ENCODE results near the gene NMU.
"Not testable (repeated sequence)": the region's sequence is repeated elsewhere in the genome, so short reads cannot be mapped to it uniquely, and the experiment has no call there.

The NMU gene

DNA sequence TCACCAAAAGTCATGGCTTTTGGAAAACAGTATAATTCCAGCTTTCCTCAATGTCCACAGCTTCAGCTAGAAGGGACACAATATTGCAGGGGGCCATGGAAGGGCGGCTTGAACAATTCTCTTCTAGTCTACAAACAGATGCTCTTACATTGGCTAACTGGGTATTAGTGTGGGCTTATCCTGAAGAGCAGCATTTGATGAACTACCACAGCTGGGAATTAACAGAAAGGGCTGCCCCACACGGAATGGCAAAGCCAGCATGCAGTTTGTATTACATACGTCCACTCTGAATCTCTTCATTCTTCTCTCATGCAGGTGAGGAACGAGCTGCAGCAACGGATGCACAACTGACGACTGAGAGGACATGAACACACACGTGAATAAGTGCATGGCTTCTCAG is 31.1 kb downstream of the NMU start:
- Histone ChIP-seq H3K27ac (ENCODE audit: low read depth, low read length, severe bottlenecking) (no peak overlapping the region), H3K4me3 (ENCODE audit: extremely low read depth, insufficient read depth, low read length, poor library complexity, severe bottlenecking) (no peak overlapping the region), H3K36me3 (ENCODE audit: control insufficient read depth, insufficient read depth, low read length) (no peaks in the 10 kb centered on the region), H3K9me3 (ENCODE audit: control insufficient read depth, low read length) (no peaks in the 10 kb centered on the region), H3K4me1 (ENCODE audit: control insufficient read depth, insufficient read depth, low read length, poor library complexity, severe bottlenecking) (peaks cover 2% of the 10 kb centered on the region)
- 87 to 96% methylated on average over 6 to 7 of the region's 7 CpGs for WGBS, 2 experiments (ENCODE audit: insufficient coverage in 2 of 2)

DNA sequence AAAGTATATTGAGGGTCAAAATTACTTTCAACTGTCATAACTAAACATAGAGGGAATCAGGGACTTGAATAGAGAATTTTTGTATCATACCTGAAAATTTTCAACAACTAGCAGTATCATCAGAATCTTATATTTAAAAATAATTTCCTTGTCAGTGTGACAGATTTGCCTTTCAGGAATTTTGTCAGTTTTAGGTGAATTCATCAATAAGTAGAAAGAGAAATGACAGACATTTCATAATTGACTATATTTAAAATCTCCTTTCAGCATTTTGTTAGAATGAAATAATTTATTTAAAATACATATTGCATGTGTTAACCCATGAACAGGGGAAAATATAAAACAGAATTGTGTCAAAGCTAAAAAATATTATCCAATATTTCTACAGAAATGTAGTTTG is 35.5 kb downstream of the NMU start:
- Histone ChIP-seq H3K9me3 (ENCODE audit: control insufficient read depth, low read length) (no peaks in the 10 kb centered on the region), H3K36me3 (ENCODE audit: control insufficient read depth, insufficient read depth, low read length) (no peaks in the 10 kb centered on the region), H3K4me1 (ENCODE audit: control insufficient read depth, insufficient read depth, low read length, poor library complexity, severe bottlenecking) (no peaks in the 10 kb centered on the region), H3K4me3 (ENCODE audit: extremely low read depth, insufficient read depth, low read length, poor library complexity, severe bottlenecking) (no peak overlapping the region), H3K27ac (ENCODE audit: low read depth, low read length, severe bottlenecking) (no peak overlapping the region)

DNA sequence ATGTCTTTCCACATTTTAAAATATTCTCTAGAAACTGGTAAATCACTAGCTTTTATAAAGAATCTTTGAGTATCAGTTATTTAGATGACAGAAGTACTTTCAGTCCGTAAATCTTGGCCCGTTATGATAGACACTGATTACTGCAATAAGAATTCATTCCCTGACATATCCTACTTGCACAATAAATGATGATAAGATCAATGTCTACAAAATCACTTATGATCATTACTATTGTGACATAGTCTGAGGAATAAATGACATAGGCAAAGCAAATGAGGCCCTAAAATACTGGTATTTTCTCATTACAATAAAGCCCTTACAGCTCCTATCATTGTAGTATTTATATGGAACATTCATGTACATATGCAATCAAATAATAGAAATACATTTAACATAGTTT is 37.5 kb downstream of the NMU start:
- Histone ChIP-seq H3K27ac (ENCODE audit: low read depth, low read length, severe bottlenecking) (no peak overlapping the region), H3K4me1 (ENCODE audit: control insufficient read depth, insufficient read depth, low read length, poor library complexity, severe bottlenecking) (no peaks in the 10 kb centered on the region), H3K36me3 (ENCODE audit: control insufficient read depth, insufficient read depth, low read length) (no peaks in the 10 kb centered on the region), H3K9me3 (ENCODE audit: control insufficient read depth, low read length) (no peaks in the 10 kb centered on the region), H3K4me3 (ENCODE audit: extremely low read depth, insufficient read depth, low read length, poor library complexity, severe bottlenecking) (no peak overlapping the region)
- no CpG with 5 or more reads among the region's 2 CpGs for WGBS, 2 experiments (ENCODE audit: insufficient coverage in 2 of 2)

DNA sequence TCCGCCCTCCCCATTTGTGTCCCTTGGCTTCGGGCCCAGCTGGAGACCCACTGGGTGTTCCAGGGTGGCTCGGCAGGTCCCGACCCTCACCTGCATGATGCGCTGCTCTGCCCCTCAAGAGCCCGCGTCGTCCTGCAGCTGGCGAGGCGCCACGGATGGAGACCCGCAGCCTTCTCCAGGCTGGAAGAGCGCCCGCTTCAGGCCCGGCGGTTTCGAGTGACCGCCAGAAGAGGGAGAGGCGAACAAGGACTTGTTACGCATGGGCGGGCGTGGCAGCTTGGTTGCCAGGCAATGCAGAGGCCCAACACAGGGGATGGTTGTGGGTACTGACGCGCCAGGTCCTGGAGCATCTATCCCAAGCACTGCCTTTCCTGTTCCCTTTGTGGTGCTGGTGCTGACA is 44.1 kb downstream of the NMU start, which contains the start of gene PDCL2:
PDCL2 (minus strand) TSS at position 232 of the 400 bp plus-strand sequence; CDS start at position 96, 136 bp downstream.
- H3K27ac ChIP-seq (ENCODE audit: low read depth, low read length, severe bottlenecking), result no peak within 1 kb of the TSS
- H3K4me3 ChIP-seq (ENCODE audit: extremely low read depth, insufficient read depth, low read length, poor library complexity, severe bottlenecking), result no peak within 1 kb of the TSS
- 94 to 98% methylated on average over 21 to 23 of the region's 24 CpGs for WGBS, 2 experiments (ENCODE audit: insufficient coverage in 2 of 2)
- no peaks in the 10 kb centered on the region for H3K36me3 ChIP-seq (ENCODE audit: control insufficient read depth, insufficient read depth, low read length)
- H3K9me3 ChIP-seq (ENCODE audit: control insufficient read depth, low read length), result no peaks in the 10 kb centered on the region
- H3K4me1 ChIP-seq (ENCODE audit: control insufficient read depth, insufficient read depth, low read length, poor library complexity, severe bottlenecking), result no peaks in the 10 kb centered on the region

DNA sequence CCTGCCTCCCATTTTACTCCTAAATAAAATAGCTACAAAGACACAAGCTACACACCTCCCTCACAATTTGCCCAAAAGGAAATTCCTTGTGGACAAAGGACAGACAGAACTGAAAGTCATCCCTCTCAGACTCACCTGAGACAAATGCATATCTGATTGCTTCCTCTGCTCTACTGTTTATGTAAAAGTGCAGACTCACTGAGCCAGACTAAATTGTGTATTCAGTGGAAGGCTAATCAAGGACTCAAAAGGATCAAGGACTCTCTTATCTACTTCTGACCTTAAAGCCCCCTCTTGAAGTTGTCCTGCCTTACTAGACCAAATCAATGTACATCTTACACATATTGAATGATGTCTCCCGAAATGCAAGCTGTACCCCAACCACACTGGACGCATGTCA is 47.9 kb downstream of the NMU start:
- peaks cover 3% of the 10 kb centered on the region for H3K9me3 ChIP-seq (ENCODE audit: control insufficient read depth, low read length)
- H3K4me3 ChIP-seq (ENCODE audit: extremely low read depth, insufficient read depth, low read length, poor library complexity, severe bottlenecking), result no peak overlapping the region
- no peaks in the 10 kb centered on the region for H3K36me3 ChIP-seq (ENCODE audit: control insufficient read depth, insufficient read depth, low read length)
- no peak overlapping the region for H3K27ac ChIP-seq (ENCODE audit: low read depth, low read length, severe bottlenecking)
- no peaks in the 10 kb centered on the region for H3K4me1 ChIP-seq (ENCODE audit: control insufficient read depth, insufficient read depth, low read length, poor library complexity, severe bottlenecking)
- WGBS, 2 experiments (ENCODE audit: insufficient coverage in 2 of 2), result 91 to 100% methylated on average over 2 of the region's 2 CpGs

DNA sequence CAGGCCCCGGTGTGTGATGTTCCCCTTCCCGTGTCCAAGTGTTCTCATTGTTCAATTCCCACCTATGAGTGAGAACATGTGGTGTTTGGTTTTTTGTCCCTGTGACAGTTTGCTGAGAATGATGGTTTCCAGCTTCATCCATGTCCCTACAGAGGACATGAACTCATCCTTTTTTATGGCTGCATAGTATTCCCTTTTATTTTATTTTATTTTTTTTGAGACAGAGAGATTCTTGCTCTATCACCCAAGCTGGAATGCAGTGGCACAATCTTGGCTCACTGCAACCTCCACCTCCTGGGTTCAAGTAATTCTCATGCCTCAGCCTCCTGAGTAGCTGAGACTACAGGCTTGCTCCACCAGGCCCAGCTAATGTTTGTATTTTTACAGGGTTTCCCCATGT is 53.3 kb downstream of the NMU start:
- H3K36me3 ChIP-seq (ENCODE audit: control insufficient read depth, insufficient read depth, low read length); H3K27ac ChIP-seq (ENCODE audit: low read depth, low read length, severe bottlenecking); H3K4me3 ChIP-seq (ENCODE audit: extremely low read depth, insufficient read depth, low read length, poor library complexity, severe bottlenecking); H3K4me1 ChIP-seq (ENCODE audit: control insufficient read depth, insufficient read depth, low read length, poor library complexity, severe bottlenecking): not testable (repeated sequence)
- H3K9me3 ChIP-seq (ENCODE audit: control insufficient read depth, low read length), result peaks cover 12% of the 10 kb centered on the region
- WGBS, 2 experiments (ENCODE audit: insufficient coverage in 2 of 2), result no CpG with 5 or more reads among the region's 2 CpGs

DNA sequence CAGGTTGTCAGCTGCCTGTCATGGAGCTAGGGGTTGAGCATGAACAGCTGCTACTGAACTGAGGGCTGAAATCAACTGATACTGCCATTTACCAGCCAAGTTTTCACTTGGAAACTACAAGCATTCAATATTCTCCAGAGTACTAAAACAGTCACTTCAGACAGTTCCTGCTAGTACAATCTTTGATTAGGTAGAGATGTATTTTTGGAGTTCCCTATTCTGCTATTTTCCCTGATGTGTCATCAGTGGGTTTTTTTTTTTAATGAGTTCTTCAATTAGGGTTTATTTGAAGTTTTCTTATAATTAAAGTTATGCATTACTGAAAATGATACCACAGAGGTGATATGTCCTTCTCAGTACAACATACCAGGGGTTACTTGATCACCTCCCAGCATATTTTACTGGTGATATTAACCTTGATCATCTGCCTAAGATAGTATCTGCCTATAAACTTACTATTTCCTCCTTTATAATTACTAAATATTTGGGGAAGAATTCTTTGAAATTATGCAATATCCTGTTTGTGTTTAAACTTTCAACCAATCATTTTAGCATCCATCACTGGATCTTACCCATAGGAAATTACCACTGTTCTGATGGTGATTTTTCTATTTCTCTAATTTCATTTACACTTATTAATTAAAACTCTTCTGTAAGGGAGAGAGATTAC is 57.6 kb downstream of the NMU start:
- H3K4me3 ChIP-seq (ENCODE audit: extremely low read depth, insufficient read depth, low read length, poor library complexity, severe bottlenecking), result no peak overlapping the region
- peaks cover 31% of the 10 kb centered on the region for H3K9me3 ChIP-seq (ENCODE audit: control insufficient read depth, low read length)
- no peaks in the 10 kb centered on the region for H3K4me1 ChIP-seq (ENCODE audit: control insufficient read depth, insufficient read depth, low read length, poor library complexity, severe bottlenecking)
- H3K27ac ChIP-seq (ENCODE audit: low read depth, low read length, severe bottlenecking), result no peak overlapping the region
- no peaks in the 10 kb centered on the region for H3K36me3 ChIP-seq (ENCODE audit: control insufficient read depth, insufficient read depth, low read length)

DNA sequence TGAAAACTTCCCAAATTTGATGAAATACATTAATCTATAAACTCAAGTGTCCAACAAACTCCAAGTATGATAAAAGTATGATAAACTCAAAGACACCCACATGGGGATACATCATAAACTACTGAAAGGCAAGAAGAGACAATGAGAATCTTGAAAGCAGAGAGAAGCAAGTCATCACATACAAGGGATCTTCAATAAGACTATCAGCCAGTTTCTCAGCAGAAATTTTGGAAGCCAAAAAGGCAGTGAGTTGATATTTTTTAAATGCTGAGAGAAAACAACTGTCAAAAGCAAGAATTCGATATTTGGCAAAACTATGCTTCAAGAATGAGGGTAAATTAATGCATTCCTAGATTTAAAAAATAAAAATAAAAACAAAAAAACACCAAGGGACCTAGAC is 60.6 kb downstream of the NMU start:
- Histone ChIP-seq H3K36me3 (ENCODE audit: control insufficient read depth, insufficient read depth, low read length) (no peaks in the 10 kb centered on the region), H3K4me3 (ENCODE audit: extremely low read depth, insufficient read depth, low read length, poor library complexity, severe bottlenecking) (no peak overlapping the region), H3K27ac (ENCODE audit: low read depth, low read length, severe bottlenecking) (no peak overlapping the region), H3K4me1 (ENCODE audit: control insufficient read depth, insufficient read depth, low read length, poor library complexity, severe bottlenecking) (no peaks in the 10 kb centered on the region), H3K9me3 (ENCODE audit: control insufficient read depth, low read length) (peaks cover 30% of the 10 kb centered on the region)
- WGBS, 2 experiments (ENCODE audit: insufficient coverage in 2 of 2), result no CpG with 5 or more reads among the region's 1 CpG

DNA sequence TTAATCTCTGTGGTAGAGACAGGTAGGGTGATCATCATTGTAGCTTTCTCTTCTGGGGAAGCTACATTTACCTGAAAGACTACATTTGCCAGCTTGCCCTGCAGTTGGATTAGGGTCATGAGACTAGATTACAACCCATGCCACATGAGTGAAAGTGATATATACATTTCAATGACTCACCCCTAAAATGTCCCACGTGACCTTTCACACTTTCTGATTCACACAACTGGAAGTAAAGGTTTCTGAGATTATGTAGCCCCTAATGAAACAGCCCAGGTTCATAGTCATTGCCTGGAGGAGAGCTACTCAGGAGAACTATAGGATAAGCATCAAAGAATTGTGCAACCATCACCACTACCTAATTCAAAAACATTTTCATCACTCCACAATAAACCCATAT is 61.8 kb downstream of the NMU start:
- no peak overlapping the region for H3K27ac ChIP-seq (ENCODE audit: low read depth, low read length, severe bottlenecking)
- H3K9me3 ChIP-seq (ENCODE audit: control insufficient read depth, low read length), result peaks cover 30% of the 10 kb centered on the region
- H3K4me3 ChIP-seq (ENCODE audit: extremely low read depth, insufficient read depth, low read length, poor library complexity, severe bottlenecking), result no peak overlapping the region
- WGBS, 2 experiments (ENCODE audit: insufficient coverage in 2 of 2), result 80% methylated on average over 1 of the region's 1 CpG; no CpG with 5 or more reads in 1 of the 2 experiments
- no peaks in the 10 kb centered on the region for H3K4me1 ChIP-seq (ENCODE audit: control insufficient read depth, insufficient read depth, low read length, poor library complexity, severe bottlenecking)
- no peaks in the 10 kb centered on the region for H3K36me3 ChIP-seq (ENCODE audit: control insufficient read depth, insufficient read depth, low read length)

DNA sequence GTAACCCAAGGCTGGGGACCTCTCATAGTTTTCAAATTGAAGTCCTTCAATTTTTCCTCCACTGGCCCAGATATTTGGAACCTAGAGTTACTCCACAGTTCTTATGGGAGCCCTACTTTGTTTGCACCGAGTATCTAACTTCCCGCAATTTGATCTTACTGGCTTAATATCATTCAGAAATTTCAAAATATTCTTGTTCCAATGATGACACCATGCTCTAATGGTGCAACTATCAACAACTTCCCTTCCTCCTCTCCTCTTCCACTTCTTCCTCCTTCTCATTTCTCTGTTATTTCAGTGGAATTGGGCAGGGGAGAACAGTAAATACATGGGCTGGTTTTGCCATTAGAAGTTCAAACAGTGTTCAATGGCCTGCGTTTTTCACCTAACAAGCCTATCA is 64.3 kb downstream of the NMU start:
- no peak overlapping the region for H3K4me3 ChIP-seq (ENCODE audit: extremely low read depth, insufficient read depth, low read length, poor library complexity, severe bottlenecking)
- no peak overlapping the region for H3K27ac ChIP-seq (ENCODE audit: low read depth, low read length, severe bottlenecking)
- H3K9me3 ChIP-seq (ENCODE audit: control insufficient read depth, low read length), result peaks cover 18% of the 10 kb centered on the region
- WGBS, 2 experiments (ENCODE audit: insufficient coverage in 2 of 2), result 87 to 95% methylated on average over 2 of the region's 3 CpGs
- no peaks in the 10 kb centered on the region for H3K36me3 ChIP-seq (ENCODE audit: control insufficient read depth, insufficient read depth, low read length)
- H3K4me1 ChIP-seq (ENCODE audit: control insufficient read depth, insufficient read depth, low read length, poor library complexity, severe bottlenecking), result no peaks in the 10 kb centered on the region

DNA sequence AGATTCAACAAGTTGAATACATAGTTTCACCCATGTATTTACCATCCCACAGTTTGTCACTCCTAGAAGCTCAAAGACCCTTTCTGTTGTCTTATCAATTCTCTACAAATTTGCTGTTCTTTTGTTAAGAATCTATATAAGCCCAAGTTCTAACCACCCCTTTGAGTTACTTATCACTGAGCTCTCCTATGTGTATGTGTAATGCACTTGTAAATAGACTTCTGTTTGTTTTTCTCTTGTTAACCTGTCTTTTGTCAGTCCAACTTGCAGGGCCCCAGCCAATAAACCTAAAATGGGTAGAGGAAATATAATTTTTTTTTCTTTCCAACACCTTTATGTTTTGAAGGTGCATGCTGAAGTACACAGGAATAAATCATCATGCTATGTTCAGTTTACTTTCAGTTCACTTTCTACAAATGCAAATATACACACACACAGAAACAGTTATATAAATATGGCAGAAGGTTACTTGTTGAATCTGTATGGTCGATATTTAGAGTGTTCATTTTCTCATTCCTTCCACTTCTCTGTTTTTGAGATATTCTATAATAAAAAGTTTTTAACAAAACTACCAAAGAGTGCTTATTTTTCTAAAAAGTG is 67.1 kb downstream of the NMU start:
- Histone ChIP-seq H3K36me3 (ENCODE audit: control insufficient read depth, insufficient read depth, low read length) (no peaks in the 10 kb centered on the region), H3K9me3 (ENCODE audit: control insufficient read depth, low read length) (peaks cover 5% of the 10 kb centered on the region), H3K27ac (ENCODE audit: low read depth, low read length, severe bottlenecking) (no peak overlapping the region), H3K4me1 (ENCODE audit: control insufficient read depth, insufficient read depth, low read length, poor library complexity, severe bottlenecking) (no peaks in the 10 kb centered on the region), H3K4me3 (ENCODE audit: extremely low read depth, insufficient read depth, low read length, poor library complexity, severe bottlenecking) (no peak overlapping the region)
- no CpG with 5 or more reads among the region's 1 CpG for WGBS, 2 experiments (ENCODE audit: insufficient coverage in 2 of 2)
